K562 (cell line): ENCODE results near the gene PHPT1. TPM values are rescaled to one million over a fixed set of nuclear protein-coding genes. Genes with fewer than 3 reads are reported as not detected.
A peak's percentile ranks its signal among the peaks of the same experiment; 100 is the strongest.

ENCODE experiments used
- ETS2 ChIP-seq: IDR thresholded peaks from 2 replicates; pipeline ENCODE4 v1.6.1; 2016; ENCODE audit warnings: borderline replicate concordance, missing genetic modification characterization, mild to moderate bottlenecking, moderate library complexity, missing compliant biosample characterization; ENCODE audit not compliant: poor library complexity, severe bottlenecking
- FOXK2 ChIP-seq, 2 experiments: fragments of 450-650 bp; IDR thresholded peaks in 1 of 2; conservative IDR thresholded peaks in 1 of 2; 2 replicates each; pipeline ENCODE4 v1.6.1; 2016; ENCODE audit warnings: low read depth in 2 of 2, mild to moderate bottlenecking in 1 of 2
- KAT2B ChIP-seq: IDR thresholded peaks from one replicate; pipeline ENCODE4 v1.6.1; 2012; ENCODE audit warnings: low read depth, mild to moderate bottlenecking, control low read depth, inconsistent platforms, low read length, moderate library complexity
- NCOA2 ChIP-seq, 2 experiments: fragments of 450-650 bp; IDR thresholded peaks; 2 replicates each; pipeline ENCODE4 v1.6.1; 2018; ENCODE audit warnings: mild to moderate bottlenecking in 2 of 2, moderate library complexity in 1 of 2; ENCODE audit not compliant: partially characterized antibody in 2 of 2
- NRF1 ChIP-seq, 2 experiments: fragments of 450-650 bp; IDR thresholded peaks in 1 of 2; conservative IDR thresholded peaks in 1 of 2; 2 replicates each; pipeline ENCODE4 v1.6.1; 2014; ENCODE audit warnings: mild to moderate bottlenecking in 2 of 2
- PHF8 ChIP-seq: fragments of 200-600 bp; sonication (generic); IDR thresholded peaks from 2 replicates; pipeline ENCODE4 v1.6.1; 2012; ENCODE audit warnings: mixed run types, mild to moderate bottlenecking, inconsistent platforms, low read length, moderate library complexity, borderline replicate concordance
- PURB ChIP-seq: sonication (generic); formaldehyde crosslinking; IDR thresholded peaks from 2 replicates; pipeline ENCODE4 v1.9.0; 2021; ENCODE audit warnings: low read depth, mild to moderate bottlenecking, missing genetic modification reagents
- SMAD3 ChIP-seq: fragments of 450-650 bp; formaldehyde crosslinking; conservative IDR thresholded peaks from 2 replicates; pipeline ENCODE4 v1.4.0; 2020; ENCODE audit warnings: mild to moderate bottlenecking
- SNRNP70 ChIP-seq: fragments of 200-400 bp; formaldehyde crosslinking; optimal IDR thresholded peaks from 2 replicates; pipeline ENCODE3; 2017; ENCODE audit warnings: low read depth, low read length
- SP2 ChIP-seq: IDR thresholded peaks from 2 replicates; pipeline ENCODE4 v1.6.1; 2011; ENCODE audit warnings: mild to moderate bottlenecking, low read depth, low read length, moderate library complexity; ENCODE audit not compliant: poor library complexity, severe bottlenecking; ENCODE audit errors: extremely low read depth
- TOE1 ChIP-seq, 2 experiments: fragments of 450-650 bp in 1 of 2; sonication (generic) in 1 of 2; formaldehyde crosslinking in 1 of 2; IDR thresholded peaks; 2 replicates each; pipeline versions ENCODE4 v1.7.1 to v1.8.0; 2016 to 2022; ENCODE audit warnings: borderline replicate concordance in 2 of 2, mild to moderate bottlenecking in 2 of 2, antibody characterized with exemption in 1 of 2, inconsistent platforms in 1 of 2, low read depth in 1 of 2, missing genetic modification reagents in 1 of 2, moderate library complexity in 1 of 2
- ZFP30 ChIP-seq: fragments of 250-450 bp; sonication (Bioruptor Pico); IDR thresholded peaks from 2 replicates; pipeline ENCODE4 v1.8.0; 2022; ENCODE audit warnings: moderate library complexity, mild to moderate bottlenecking, inconsistent platforms, borderline replicate concordance
- ZNF3 ChIP-seq: fragments of 250-450 bp; sonication (Bioruptor Pico); IDR thresholded peaks from 2 replicates; pipeline ENCODE4 v1.5.0; 2021; ENCODE audit warnings: mild to moderate bottlenecking, moderate library complexity
- ZNF316 ChIP-seq: fragments of 450-650 bp; IDR thresholded peaks from 2 replicates; pipeline ENCODE4 v1.6.1; 2016
- ZNF551 ChIP-seq: fragments of 250-450 bp; sonication (Bioruptor Pico); IDR thresholded peaks from 2 replicates; pipeline ENCODE4 v1.5.0; 2021; ENCODE audit warnings: mild to moderate bottlenecking, moderate library complexity
- polyA plus RNA-seq, 8 experiments: library from polyadenylated mRNA; depleted of rRNA in 4 of 8; stranded (reverse) in 5 of 8; unstranded in 3 of 8; fragments of >200 nt; fragmentation: Nextera tagmentation in 2 of 8; fragmentation: Illumina TruSeq in 1 of 8; extraction: Ambion mirVana in 2 of 8; extraction: Trizol in 1 of 8; gene quantifications; 2 replicates each; pipeline versions ENCODE4 v1.2.1 to v1.2.3, GENCODE V29; 2011 to 2014; ENCODE audit warnings: inconsistent platforms in 1 of 8, missing spikeins in 1 of 8
- total RNA-seq, 7 experiments: library from RNA; depleted of rRNA in 6 of 7; stranded (reverse); fragments of >200 nt in 6 of 7; fragmentation: Illumina TruSeq in 2 of 7; extraction: Trizol in 2 of 7; gene quantifications; 2 replicates each; pipeline versions ENCODE4 v1.2.1 to v1.2.3, GENCODE V29; 2011 to 2021; ENCODE audit warnings: low replicate concordance in 1 of 7
- TF ChIP-seq, protein P1 (sequence below): sonication (generic); formaldehyde crosslinking; IDR thresholded peaks from 2 replicates; pipeline ENCODE4 v1.8.0; 2023; ENCODE audit warnings: mild to moderate bottlenecking, missing genetic modification reagents
- TF ChIP-seq, protein P2 (sequence below): sonication (generic); formaldehyde crosslinking; IDR thresholded peaks from 2 replicates; pipeline ENCODE4 v1.8.0; 2022; ENCODE audit warnings: missing genetic modification reagents, mild to moderate bottlenecking, moderate library complexity, borderline replicate concordance

PHPT1 gene
- total and polyA plus RNA-seq, 9 of the 15 experiments (the other 6 are each of a cell fraction or from before 2014, with no cell fraction given) = 20.9 to 166 (median 129) TPM

DNA sequence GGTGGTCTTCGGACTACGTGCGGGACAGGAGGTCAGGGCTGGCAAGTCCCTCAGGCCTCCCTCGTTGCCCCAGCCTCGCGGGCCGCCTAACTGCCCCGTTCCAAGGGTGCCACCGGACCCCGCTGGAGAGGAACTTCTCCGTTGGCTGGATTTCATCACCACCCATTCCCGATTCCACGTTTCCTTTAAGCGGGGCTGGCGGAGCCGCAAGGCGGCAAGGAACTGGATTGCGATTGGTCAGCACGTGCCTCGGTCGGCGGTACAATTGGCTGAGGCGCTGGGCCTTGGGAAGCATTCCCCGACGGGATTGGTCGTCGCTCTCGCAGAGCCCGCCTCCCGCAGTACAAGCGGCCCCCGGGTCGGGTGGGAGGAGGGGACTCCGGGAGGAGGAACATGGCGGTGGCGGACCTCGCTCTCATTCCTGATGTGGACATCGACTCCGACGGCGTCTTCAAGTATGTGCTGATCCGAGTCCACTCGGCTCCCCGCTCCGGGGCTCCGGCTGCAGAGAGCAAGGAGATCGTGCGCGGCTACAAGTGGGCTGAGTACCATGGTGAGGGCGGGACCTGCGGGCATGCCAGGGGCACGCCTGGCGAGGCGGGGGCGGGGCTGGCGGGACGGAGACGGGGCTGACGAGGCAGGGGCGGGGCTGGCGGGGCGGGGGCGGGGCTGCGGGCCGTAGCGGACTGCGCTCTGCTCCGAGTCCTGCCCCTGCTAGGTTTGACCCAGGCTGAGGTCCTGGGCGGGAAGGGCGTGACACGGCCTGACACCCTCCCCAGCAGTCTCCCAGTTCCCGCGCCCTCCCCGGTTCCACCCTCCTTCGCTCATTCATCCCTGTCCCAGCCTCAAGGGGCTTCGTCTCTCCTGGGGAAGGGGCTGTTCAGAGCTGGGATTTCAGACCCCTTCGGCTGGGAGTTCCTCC is at the start of gene PHPT1 (continued):
- TF ChIP-seq, protein P1, sequence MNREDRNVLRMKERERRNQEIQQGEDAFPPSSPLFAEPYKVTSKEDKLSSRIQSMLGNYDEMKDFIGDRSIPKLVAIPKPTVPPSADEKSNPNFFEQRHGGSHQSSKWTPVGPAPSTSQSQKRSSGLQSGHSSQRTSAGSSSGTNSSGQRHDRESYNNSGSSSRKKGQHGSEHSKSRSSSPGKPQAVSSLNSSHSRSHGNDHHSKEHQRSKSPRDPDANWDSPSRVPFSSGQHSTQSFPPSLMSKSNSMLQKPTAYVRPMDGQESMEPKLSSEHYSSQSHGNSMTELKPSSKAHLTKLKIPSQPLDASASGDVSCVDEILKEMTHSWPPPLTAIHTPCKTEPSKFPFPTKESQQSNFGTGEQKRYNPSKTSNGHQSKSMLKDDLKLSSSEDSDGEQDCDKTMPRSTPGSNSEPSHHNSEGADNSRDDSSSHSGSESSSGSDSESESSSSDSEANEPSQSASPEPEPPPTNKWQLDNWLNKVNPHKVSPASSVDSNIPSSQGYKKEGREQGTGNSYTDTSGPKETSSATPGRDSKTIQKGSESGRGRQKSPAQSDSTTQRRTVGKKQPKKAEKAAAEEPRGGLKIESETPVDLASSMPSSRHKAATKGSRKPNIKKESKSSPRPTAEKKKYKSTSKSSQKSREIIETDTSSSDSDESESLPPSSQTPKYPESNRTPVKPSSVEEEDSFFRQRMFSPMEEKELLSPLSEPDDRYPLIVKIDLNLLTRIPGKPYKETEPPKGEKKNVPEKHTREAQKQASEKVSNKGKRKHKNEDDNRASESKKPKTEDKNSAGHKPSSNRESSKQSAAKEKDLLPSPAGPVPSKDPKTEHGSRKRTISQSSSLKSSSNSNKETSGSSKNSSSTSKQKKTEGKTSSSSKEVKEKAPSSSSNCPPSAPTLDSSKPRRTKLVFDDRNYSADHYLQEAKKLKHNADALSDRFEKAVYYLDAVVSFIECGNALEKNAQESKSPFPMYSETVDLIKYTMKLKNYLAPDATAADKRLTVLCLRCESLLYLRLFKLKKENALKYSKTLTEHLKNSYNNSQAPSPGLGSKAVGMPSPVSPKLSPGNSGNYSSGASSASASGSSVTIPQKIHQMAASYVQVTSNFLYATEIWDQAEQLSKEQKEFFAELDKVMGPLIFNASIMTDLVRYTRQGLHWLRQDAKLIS = peak; percentile 55; the same call in 1 of the 2 replicates
- no peak for TF ChIP-seq ZNF316
- TF ChIP-seq, protein P2, sequence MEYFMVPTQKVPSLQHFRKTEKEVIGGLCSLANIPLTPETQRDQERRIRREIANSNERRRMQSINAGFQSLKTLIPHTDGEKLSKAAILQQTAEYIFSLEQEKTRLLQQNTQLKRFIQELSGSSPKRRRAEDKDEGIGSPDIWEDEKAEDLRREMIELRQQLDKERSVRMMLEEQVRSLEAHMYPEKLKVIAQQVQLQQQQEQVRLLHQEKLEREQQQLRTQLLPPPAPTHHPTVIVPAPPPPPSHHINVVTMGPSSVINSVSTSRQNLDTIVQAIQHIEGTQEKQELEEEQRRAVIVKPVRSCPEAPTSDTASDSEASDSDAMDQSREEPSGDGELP = peak; percentile 56
- no peak for TF ChIP-seq ETS2 (tag)
- peak in 1 of 2 experiments; percentile 58; a peak in 2 of 4 replicates for TF ChIP-seq NRF1 (conservative IDR thresholded peaks at IDR 0.05 in 1 of 2, IDR thresholded peaks at IDR 0.05 in 1 of 2)
- TF ChIP-seq PURB = no peak
- TF ChIP-seq SNRNP70 = no peak
- no peak for TF ChIP-seq SMAD3 (CRISPR knock-in tag)
- TF ChIP-seq SP2 = peak; percentile 82
- no peak for TF ChIP-seq ZNF551
- no peak for TF ChIP-seq NCOA2 (IDR thresholded peaks at IDR 0.05; ENCODE audit: partially characterized antibody in 2 of 2)
- TF ChIP-seq ZNF3 (CRISPR knock-in tag) = no peak
- peak; percentile 78; the same call in 1 of the 2 replicates for TF ChIP-seq PHF8
- TF ChIP-seq TOE1 (IDR thresholded peaks at IDR 0.05; ENCODE audit: borderline replicate concordance) = peak; percentile 89
- no peak for TF ChIP-seq TOE1 (CRISPR knock-in tag; IDR thresholded peaks at IDR 0.05; ENCODE audit: borderline replicate concordance, low read depth)
- no peak for TF ChIP-seq KAT2B
- TF ChIP-seq ZFP30 = no peak
- peak; percentile 47 to 68; a peak in 2 of 4 replicates for TF ChIP-seq FOXK2 (conservative IDR thresholded peaks at IDR 0.05 in 1 of 2, IDR thresholded peaks at IDR 0.05 in 1 of 2; ENCODE audit: low read depth in 2 of 2)
